Stimulated activated CD8-positive, alpha-beta memory T cell treated with anti-CD3 and anti-CD28 coated beads, Interleukin-12 subunit alpha, Interleukin-12 subunit beta, amount 100 ng/mL, for 1 hour (primary cell): ENCODE results near the gene SETX.
A peak's percentile ranks its signal among the peaks of the same experiment; 100 is the strongest.
"Not testable (repeated sequence)": the region's sequence is repeated elsewhere in the genome, so short reads cannot be mapped to it uniquely, and the experiment has no call there.

ENCODE experiments used
- DNase-seq: peaks from one replicate; pipeline ENCODE4 v3.0.0-alpha.2; 2020; ENCODE audit warnings: low read depth

The SETX gene

GRCh38 chr9:132287256-132287760 lies 67.5 kb downstream of the SETX start:
- DNase-seq = no peak

- DNase-seq = no peak
Observed at GRCh38 chr9:132283863-132284262, 70.9 kb downstream of the SETX start.

GRCh38 chr9:132283165-132283564 lies 71.6 kb downstream of the SETX start:
- DNase-seq = no peak

- DNase-seq = no peak
Observed at GRCh38 chr9:132274861-132275260, 79.9 kb downstream of the SETX start.

- not testable (repeated sequence) for DNase-seq
Observed at GRCh38 chr9:132269704-132270516, 84.9 kb downstream of the SETX start.

- DNase-seq = peak; percentile 41
Observed at GRCh38 chr9:132268725-132269352, 85.9 kb downstream of the SETX start.

- DNase-seq = no peak
Observed at GRCh38 chr9:132267660-132268059, 87.1 kb downstream of the SETX start.

- DNase-seq = no peak
Observed at GRCh38 chr9:132266017-132266416, 88.8 kb downstream of the SETX start.

GRCh38 chr9:132260846-132261245 lies 93.9 kb downstream of the SETX start:
- no peak for DNase-seq

GRCh38 chr9:132250324-132251262 lies 104.2 kb downstream of the SETX start:
- no peak for DNase-seq

- DNase-seq = no peak
Observed at GRCh38 chr9:132249690-132250089, 105.1 kb downstream of the SETX start.

- no peak for DNase-seq
Observed at GRCh38 chr9:132249123-132249522, 105.7 kb downstream of the SETX start.

- no peak for DNase-seq
Observed at GRCh38 chr9:132247942-132248341, 106.8 kb downstream of the SETX start.

- DNase-seq = no peak
Observed at GRCh38 chr9:132245465-132245864, 109.3 kb downstream of the SETX start.

GRCh38 chr9:132244582-132245455 lies 110.0 kb downstream of the SETX start:
- DNase-seq = no peak

GRCh38 chr9:132243156-132244074 lies 111.4 kb downstream of the SETX start:
- no peak for DNase-seq

GRCh38 chr9:132242621-132243155 lies 112.1 kb downstream of the SETX start:
- DNase-seq = no peak

GRCh38 chr9:132241840-132242620 lies 112.8 kb downstream of the SETX start:
- no peak for DNase-seq

GRCh38 chr9:132241483-132241839 lies 113.3 kb downstream of the SETX start:
- DNase-seq = no peak
